GM12878 (cell line): Measurements from ENCODE around the gene KRT6B. TPM values are rescaled to one million over a fixed set of nuclear protein-coding genes. Genes with fewer than 3 reads are reported as not detected.

Experiments
- ATAC-seq: fragments of 200-7000 bp; cut with Tn5 transposase; 3 replicates; pipeline ENCODE4 v1.9.1; 2020; ENCODE audit warnings: mild to moderate bottlenecking, moderate library complexity
- BruUV-seq: library from RNA; stranded (reverse); fragments of 400-500 nt; replicated peaks from 2 replicates; lab custom pipeline; 2021; lab: Mats Ljungman, UMichigan
- CTCF ChIA-PET: fragments of 300-600 bp; sonication (Branson Sonifier 250); formaldehyde crosslinking; extraction: SDS; loops from one replicate; lab custom pipeline; 2021; ENCODE audit warnings: inconsistent platforms; lab: Yijun Ruan, JAX
- POLR2A ChIA-PET: fragments of 350-600 bp; formaldehyde crosslinking; extraction: SDS; loops from one replicate; lab custom pipeline; 2021; ENCODE audit warnings: inconsistent platforms; lab: Charles Lee
- RAD21 ChIA-PET: fragments of 300-600 bp; sonication (Branson Sonifier 250); formaldehyde crosslinking; loops from one replicate; lab custom pipeline; 2023; ENCODE audit warnings: antibody characterized with exemption; ENCODE audit not compliant: unreplicated experiment; lab: Charles Lee
- SMC1A ChIA-PET: fragments of 300-600 bp; sonication (Branson Sonifier 250); formaldehyde crosslinking; loops from one replicate; lab custom pipeline; 2023; ENCODE audit not compliant: unreplicated experiment, uncharacterized antibody; lab: Charles Lee
- DNase-seq: peaks from one replicate; pipeline ENCODE4 v3.0.0-alpha.2; 2011; ENCODE audit warnings: low read depth, low spot score
- FAIRE-seq: peaks from 3 replicates; lab custom pipeline; 2011; peaks lifted over from hg19 to GRCh38; lab: Jason Lieb, UNC
- H2AFZ ChIP-seq: 2 replicates; pipeline ENCODE4 v1.6.0; 2011; ENCODE audit warnings: low read depth, low read length, control low read depth; ENCODE audit not compliant: control insufficient read depth
- H3K27ac ChIP-seq: 2 replicates; pipeline ENCODE4 v1.5.1; 2011; ENCODE audit warnings: control low read depth; ENCODE audit not compliant: control insufficient read depth, insufficient read depth
- H3K27me3 ChIP-seq, 2 experiments: replicated peaks in 1 of 2; 2 replicates each; pipeline versions ENCODE4 v1.6.0 to v1.6.1; 2011; ENCODE audit warnings: low read length in 1 of 2; ENCODE audit not compliant: control insufficient read depth in 2 of 2, insufficient read depth in 2 of 2
- H3K36me3 ChIP-seq, 2 experiments: 2 replicates each; pipeline ENCODE4 v1.5.1; 2011; ENCODE audit warnings: low read length in 1 of 2; ENCODE audit not compliant: control insufficient read depth in 2 of 2, insufficient read depth in 2 of 2
- H3K4me1 ChIP-seq: 2 replicates; pipeline ENCODE4 v1.6.1; 2011; ENCODE audit warnings: mild to moderate bottlenecking, low read length, moderate library complexity, mixed read lengths; ENCODE audit not compliant: control insufficient read depth, insufficient read depth
- H3K4me2 ChIP-seq: 2 replicates; pipeline ENCODE4 v1.6.0; 2011; ENCODE audit warnings: control low read depth; ENCODE audit not compliant: control insufficient read depth, insufficient read depth
- H3K4me3 ChIP-seq: fragments of 200-600 bp; sonication (generic); 2 replicates; pipeline ENCODE4 v1.5.1; 2016
- H3K79me2 ChIP-seq: 2 replicates; pipeline ENCODE4 v1.6.0; 2011; ENCODE audit warnings: low read length; ENCODE audit not compliant: control insufficient read depth, insufficient read depth
- H3K9ac ChIP-seq: 2 replicates; pipeline ENCODE4 v1.8.0; 2011; ENCODE audit warnings: low read length, control low read depth, mixed read lengths; ENCODE audit not compliant: control insufficient read depth, insufficient read depth
- H3K9me3 ChIP-seq: replicated peaks from 3 replicates; pipeline ENCODE4 v1.5.1; 2011; ENCODE audit warnings: mild to moderate bottlenecking, low read length; ENCODE audit not compliant: control insufficient read depth, insufficient read depth
- H4K20me1 ChIP-seq: 2 replicates; pipeline ENCODE4 v1.6.0; 2011; ENCODE audit not compliant: control insufficient read depth, insufficient read depth
- BACH1 ChIP-seq: fragments of 450-650 bp; IDR thresholded peaks from 2 replicates; pipeline ENCODE4 v1.6.1; 2017; ENCODE audit warnings: mild to moderate bottlenecking, borderline replicate concordance
- CHD1 ChIP-seq: IDR thresholded peaks from 2 replicates; pipeline ENCODE4 v1.6.1; 2012; ENCODE audit warnings: low read depth, low read length, improper control_type of control experiment
- CREB1 ChIP-seq: IDR thresholded peaks from 2 replicates; pipeline ENCODE4 v1.6.1; 2012; ENCODE audit warnings: low read depth, mild to moderate bottlenecking, inconsistent platforms
- EED ChIP-seq: sonication (generic); IDR thresholded peaks from 2 replicates; pipeline ENCODE4 v1.6.1; 2016; ENCODE audit warnings: antibody characterized with exemption, low read depth
- HDGF ChIP-seq: fragments of 450-650 bp; IDR thresholded peaks from 2 replicates; pipeline ENCODE4 v1.6.1; 2016; ENCODE audit warnings: antibody characterized with exemption
- HSF1 ChIP-seq: fragments of 150-350 bp; IDR thresholded peaks from 2 replicates; pipeline ENCODE4 v1.6.1; 2014; ENCODE audit warnings: mild to moderate bottlenecking, low read depth, low read length
- MTA2 ChIP-seq: fragments of 450-650 bp; IDR thresholded peaks from 2 replicates; pipeline ENCODE4 v1.6.1; 2016; ENCODE audit warnings: low read depth, mild to moderate bottlenecking, moderate library complexity
- PKNOX1 ChIP-seq: fragments of 450-650 bp; IDR thresholded peaks from 2 replicates; pipeline ENCODE4 v1.6.1; 2016; ENCODE audit warnings: mild to moderate bottlenecking
- PML ChIP-seq: IDR thresholded peaks from 2 replicates; pipeline ENCODE4 v1.6.1; 2012; ENCODE audit warnings: low read length, inconsistent platforms
- RAD51 ChIP-seq: fragments of 450-650 bp; IDR thresholded peaks from 2 replicates; pipeline ENCODE4 v1.6.1; 2016; ENCODE audit warnings: moderate library complexity, mild to moderate bottlenecking, inconsistent platforms
- SREBF1 ChIP-seq: IDR thresholded peaks from 2 replicates; pipeline ENCODE4 v1.6.1; 2012; ENCODE audit warnings: mild to moderate bottlenecking, low read length
- STAT3 ChIP-seq: IDR thresholded peaks from 2 replicates; pipeline ENCODE4 v1.6.1; 2011; ENCODE audit warnings: low read depth, low read length, improper control_type of control experiment
- YY1 ChIP-seq: IDR thresholded peaks from 2 replicates; pipeline ENCODE4 v1.6.1; 2011; ENCODE audit warnings: low read depth, mild to moderate bottlenecking, low read length
- WGBS: methylation state at CpG from one replicate; pipeline ENCODE4 v1.1.6; 2016; ENCODE audit warnings: low lambda C conversion rate; ENCODE audit not compliant: insufficient replicate concordance, insufficient coverage; ENCODE audit errors: missing lambda C conversion rate; 5-methylcytosine and 5-hydroxymethylcytosine counted together
- in situ Hi-C: fragments of 300-500 bp; cut with MboI; formaldehyde crosslinking; loops from 9 replicates; pipeline ENCODE4 v1.14.3; 2018; ENCODE audit warnings: mixed read lengths
- intact Hi-C: fragments of 100-400 bp; cut with micrococcal nuclease; formaldehyde crosslinking; loops from one replicate; pipeline ENCODE4 v1.14.2; 2022; ENCODE audit not compliant: unreplicated experiment
- polyA plus RNA-seq, 11 experiments: library from polyadenylated mRNA; depleted of rRNA in 4 of 11; unstranded in 6 of 11; stranded (reverse) in 5 of 11; fragments of >200 nt; fragmentation: Nextera tagmentation in 4 of 11; fragmentation: Illumina TruSeq in 1 of 11; extraction: Ambion mirVana in 4 of 11; extraction: Trizol in 1 of 11; gene quantifications; 1 replicate in 1 of 11; 2 replicates in 10 of 11; pipeline versions ENCODE4 v1.2.1 to v1.2.3, GENCODE V29; 2011 to 2016; ENCODE audit warnings: inconsistent platforms in 2 of 11, missing spikeins in 2 of 11, low read depth in 1 of 11
- total RNA-seq, 4 experiments: library from RNA; depleted of rRNA in 3 of 4; stranded (reverse); fragments of >200 nt in 3 of 4; fragmentation: Illumina TruSeq in 1 of 4; extraction: Trizol in 1 of 4; gene quantifications; 2 replicates each; pipeline versions ENCODE4 v1.2.1 to v1.2.3, GENCODE V29; 2013 to 2021
- TF ChIP-seq, protein P1 (sequence below): fragments of 450-650 bp; formaldehyde crosslinking; IDR thresholded peaks from 2 replicates; pipeline ENCODE4 v1.5.0; 2022; ENCODE audit warnings: mild to moderate bottlenecking, missing genetic modification characterization

Gene KRT6B
- total and polyA plus RNA-seq, 10 of the 15 experiments (the other 5 are each of a cell fraction or from before 2014, with no cell fraction given): 0.07 TPM; not detected in 9

GRCh38 chr12:52494100-52494499 lies 42.2 kb upstream of the KRT6B start (continued):
- TF ChIP-seq RAD51 (no peak), PML (no peak)

DNA sequence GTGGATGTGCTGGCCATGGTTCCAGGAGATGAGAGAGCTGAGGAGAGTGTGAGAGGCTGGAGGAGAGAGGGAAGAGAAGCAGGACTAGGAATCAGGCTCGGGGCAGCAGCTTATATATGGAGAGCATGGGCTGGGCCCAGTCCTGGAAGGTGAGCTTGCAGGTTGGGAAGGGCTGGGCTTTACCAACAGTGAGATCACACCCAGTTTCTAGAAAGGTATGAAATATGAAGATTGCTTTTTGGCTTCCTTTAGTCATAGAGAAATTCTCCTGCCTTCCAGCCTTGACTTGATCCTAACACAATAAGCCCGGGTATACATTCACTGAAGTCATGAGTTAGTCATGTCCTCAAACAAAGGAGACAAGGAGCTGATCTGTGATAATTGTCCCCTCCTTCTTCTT lies 41.2 kb upstream of the KRT6B start, which contains the start of gene KRT6A:
TSS of gene KRT6A (minus strand) at position 86 of the 400 bp plus-strand sequence. CDS start at position 17, 69 bp downstream.
- H3K79me2 ChIP-seq: no peaks in the 10 kb centered on the region
- ChIA-PET POLR2A (no interaction called here), RAD21 (no interaction called here), CTCF (no interaction called here), SMC1A (interaction anchor here (1.5 kb wide), 1 partner anchor 13 kb away, joined by 5 read pairs; no protein-coding TSS in a partner anchor)
- TF ChIP-seq YY1: no peak
- no peak for TF ChIP-seq BACH1
- TF ChIP-seq EED: no peak
- TF ChIP-seq HSF1: no peak
- no peak for TF ChIP-seq MTA2
- no peak for TF ChIP-seq CREB1
- TF ChIP-seq, protein P1, sequence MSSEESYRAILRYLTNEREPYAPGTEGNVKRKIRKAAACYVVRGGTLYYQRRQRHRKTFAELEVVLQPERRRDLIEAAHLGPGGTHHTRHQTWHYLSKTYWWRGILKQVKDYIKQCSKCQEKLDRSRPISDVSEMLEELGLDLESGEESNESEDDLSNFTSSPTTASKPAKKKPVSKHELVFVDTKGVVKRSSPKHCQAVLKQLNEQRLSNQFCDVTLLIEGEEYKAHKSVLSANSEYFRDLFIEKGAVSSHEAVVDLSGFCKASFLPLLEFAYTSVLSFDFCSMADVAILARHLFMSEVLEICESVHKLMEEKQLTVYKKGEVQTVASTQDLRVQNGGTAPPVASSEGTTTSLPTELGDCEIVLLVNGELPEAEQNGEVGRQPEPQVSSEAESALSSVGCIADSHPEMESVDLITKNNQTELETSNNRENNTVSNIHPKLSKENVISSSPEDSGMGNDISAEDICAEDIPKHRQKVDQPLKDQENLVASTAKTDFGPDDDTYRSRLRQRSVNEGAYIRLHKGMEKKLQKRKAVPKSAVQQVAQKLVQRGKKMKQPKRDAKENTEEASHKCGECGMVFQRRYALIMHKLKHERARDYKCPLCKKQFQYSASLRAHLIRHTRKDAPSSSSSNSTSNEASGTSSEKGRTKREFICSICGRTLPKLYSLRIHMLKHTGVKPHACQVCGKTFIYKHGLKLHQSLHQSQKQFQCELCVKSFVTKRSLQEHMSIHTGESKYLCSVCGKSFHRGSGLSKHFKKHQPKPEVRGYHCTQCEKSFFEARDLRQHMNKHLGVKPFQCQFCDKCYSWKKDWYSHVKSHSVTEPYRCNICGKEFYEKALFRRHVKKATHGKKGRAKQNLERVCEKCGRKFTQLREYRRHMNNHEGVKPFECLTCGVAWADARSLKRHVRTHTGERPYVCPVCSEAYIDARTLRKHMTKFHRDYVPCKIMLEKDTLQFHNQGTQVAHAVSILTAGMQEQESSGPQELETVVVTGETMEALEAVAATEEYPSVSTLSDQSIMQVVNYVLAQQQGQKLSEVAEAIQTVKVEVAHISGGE (CRISPR knock-in tag): no peak
- TF ChIP-seq HDGF: no peak
- TF ChIP-seq STAT3: no peak
- TF ChIP-seq PKNOX1: no peak
- no peak for TF ChIP-seq CHD1
- no peak for TF ChIP-seq SREBF1
- DNase-seq (no peak), FAIRE-seq (no peak), ATAC-seq (no peak)
- intact Hi-C loops (no loop called here), in situ Hi-C loops (no loop called here)
- no peak within 1 kb of the TSS for H2AFZ ChIP-seq
- H3K4me2 ChIP-seq: no peak within 1 kb of the TSS
- H3K27ac ChIP-seq: no peak within 1 kb of the TSS
- H3K9me3 ChIP-seq: no peaks in the 10 kb centered on the region
- WGBS: 3% methylated on average over 2 of the region's 2 CpGs
- no peak within 1 kb of the TSS for H3K9ac ChIP-seq
- no peaks in the 10 kb centered on the region for H3K4me1 ChIP-seq
- BruUV-seq: no TSS peak
- H3K36me3 ChIP-seq: no peaks in the 10 kb centered on the region
- H3K27me3 ChIP-seq: peaks cover 0 to 3% of the 10 kb centered on the region in 2 experiments; a peak in 2 of 4 replicates
- H4K20me1 ChIP-seq: no peaks in the 10 kb centered on the region
- no peak within 1 kb of the TSS for H3K4me3 ChIP-seq
